Activated naive CD8-positive, alpha-beta T cell (primary cell): Measurements from ENCODE around the gene AGBL4.

Source experiments
- H3K27ac Mint-ChIP-seq: one replicate; pipeline ENCODE4 v1.8.0; 2021; ENCODE audit warnings: mixed read lengths
- H3K27me3 Mint-ChIP-seq: one replicate; pipeline ENCODE4 v1.8.0; 2021; ENCODE audit warnings: mixed read lengths
- H3K36me3 Mint-ChIP-seq: one replicate; pipeline ENCODE4 v1.8.0; 2021; ENCODE audit warnings: mixed read lengths
- H3K4me1 Mint-ChIP-seq: one replicate; pipeline ENCODE4 v1.8.0; 2021; ENCODE audit warnings: low read depth, mixed read lengths
- H3K4me3 Mint-ChIP-seq: one replicate; pipeline ENCODE4 v1.8.0; 2021; ENCODE audit warnings: mild to moderate bottlenecking, mixed read lengths
- H3K9me3 Mint-ChIP-seq: one replicate; pipeline ENCODE4 v1.8.0; 2021; ENCODE audit warnings: low read depth, mixed read lengths

Gene AGBL4

DNA sequence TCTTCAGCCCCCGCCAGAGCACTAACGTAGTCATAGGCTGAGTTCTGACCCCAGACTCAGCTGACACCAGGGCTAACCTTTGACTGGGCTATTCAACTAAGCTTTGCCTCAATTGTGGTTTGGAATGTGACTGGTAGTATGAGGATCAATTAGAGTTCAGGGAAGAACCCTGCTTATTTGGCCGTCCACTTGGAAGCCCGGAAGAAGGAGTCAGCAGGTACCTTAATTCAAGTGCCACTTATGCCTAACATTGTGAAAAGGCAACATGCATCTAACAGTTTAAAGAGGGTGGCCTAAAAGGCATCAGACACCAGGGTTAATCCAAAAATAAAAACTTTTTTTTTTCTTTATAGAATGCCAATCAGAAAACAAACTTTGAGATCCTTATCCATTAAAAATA lies 1339.4 kb downstream of the AGBL4 start:
- Mint-ChIP-seq H3K9me3 (no peaks in the 10 kb centered on the region), H3K36me3 (no peaks in the 10 kb centered on the region), H3K27me3 (no peaks in the 10 kb centered on the region), H3K27ac (no peak overlapping the region), H3K4me3 (no peak overlapping the region), H3K4me1 (no peaks in the 10 kb centered on the region)

- no peaks in the 10 kb centered on the region for H3K36me3 Mint-ChIP-seq
- H3K9me3 Mint-ChIP-seq = no peaks in the 10 kb centered on the region
- no peaks in the 10 kb centered on the region for H3K27me3 Mint-ChIP-seq
- no peaks in the 10 kb centered on the region for H3K4me1 Mint-ChIP-seq
- H3K4me3 Mint-ChIP-seq = no peak overlapping the region
- no peak overlapping the region for H3K27ac Mint-ChIP-seq
These were observed 1339.9 kb downstream of the AGBL4 start for GRCh38 chr1:48683839-48684238.

GRCh38 chr1:48681476-48682305 lies 1342.1 kb downstream of the AGBL4 start:
- Mint-ChIP-seq H3K4me1 (no peaks in the 10 kb centered on the region), H3K27ac (no peak overlapping the region), H3K4me3 (no peak overlapping the region), H3K9me3 (no peaks in the 10 kb centered on the region), H3K27me3 (peaks cover 2% of the 10 kb centered on the region), H3K36me3 (no peaks in the 10 kb centered on the region)

GRCh38 chr1:48680411-48681035 lies 1343.2 kb downstream of the AGBL4 start:
- Mint-ChIP-seq H3K9me3 (no peaks in the 10 kb centered on the region), H3K4me1 (no peaks in the 10 kb centered on the region), H3K4me3 (no peak overlapping the region), H3K27me3 (peaks cover 2% of the 10 kb centered on the region), H3K36me3 (no peaks in the 10 kb centered on the region), H3K27ac (no peak overlapping the region)

- H3K36me3 Mint-ChIP-seq = no peaks in the 10 kb centered on the region
- H3K9me3 Mint-ChIP-seq = no peaks in the 10 kb centered on the region
- no peaks in the 10 kb centered on the region for H3K4me1 Mint-ChIP-seq
- peaks cover 5% of the 10 kb centered on the region for H3K27me3 Mint-ChIP-seq
- H3K4me3 Mint-ChIP-seq = no peak overlapping the region
- H3K27ac Mint-ChIP-seq = no peak overlapping the region
These were observed 1343.9 kb downstream of the AGBL4 start for GRCh38 chr1:48679859-48680258.

DNA sequence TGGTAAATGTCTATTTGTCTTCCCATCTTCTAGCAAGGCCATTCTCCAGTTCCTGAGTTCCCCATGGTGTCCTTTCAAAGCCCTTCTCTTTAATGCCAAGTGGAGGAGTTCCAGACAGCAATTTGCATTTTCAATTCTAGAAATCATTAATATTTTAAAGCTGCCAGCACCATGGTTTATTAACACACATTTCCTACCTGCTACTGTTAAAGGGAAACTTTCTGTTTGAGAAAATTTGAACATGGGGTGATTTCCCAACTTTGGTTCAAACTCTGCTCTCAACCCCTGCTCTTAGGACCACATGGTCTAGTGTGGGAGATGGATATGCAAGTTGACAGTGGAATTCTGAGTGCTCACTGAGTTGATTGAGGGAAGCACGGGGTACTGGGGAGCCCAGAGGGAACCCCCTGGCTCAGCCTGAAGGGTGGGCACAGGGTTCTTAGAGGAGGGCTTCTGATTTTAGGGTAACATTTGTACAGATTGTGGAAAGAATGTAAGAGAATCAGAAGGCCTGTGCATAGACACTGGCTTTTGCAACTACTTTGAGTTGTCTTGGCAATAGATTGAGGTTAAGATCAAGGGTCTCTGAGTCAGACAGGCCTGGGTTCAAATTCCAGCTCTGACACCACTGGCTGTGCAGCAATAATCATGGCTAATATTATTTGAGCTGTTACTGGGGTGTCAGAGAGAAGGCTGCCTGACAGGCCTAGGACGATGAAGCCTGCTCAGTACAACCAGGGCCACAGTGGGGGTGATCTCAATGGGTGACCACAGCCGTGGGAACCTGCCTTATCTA lies 1344.8 kb downstream of the AGBL4 start:
- H3K9me3 Mint-ChIP-seq = no peaks in the 10 kb centered on the region
- H3K36me3 Mint-ChIP-seq = no peaks in the 10 kb centered on the region
- no peak overlapping the region for H3K27ac Mint-ChIP-seq
- no peaks in the 10 kb centered on the region for H3K4me1 Mint-ChIP-seq
- peaks cover 8% of the 10 kb centered on the region for H3K27me3 Mint-ChIP-seq
- no peak overlapping the region for H3K4me3 Mint-ChIP-seq

GRCh38 chr1:48677306-48678287 lies 1346.2 kb downstream of the AGBL4 start:
- Mint-ChIP-seq H3K36me3 (no peaks in the 10 kb centered on the region), H3K4me3 (no peak overlapping the region), H3K9me3 (no peaks in the 10 kb centered on the region), H3K4me1 (no peaks in the 10 kb centered on the region), H3K27ac (no peak overlapping the region), H3K27me3 (peaks cover 9% of the 10 kb centered on the region)

DNA sequence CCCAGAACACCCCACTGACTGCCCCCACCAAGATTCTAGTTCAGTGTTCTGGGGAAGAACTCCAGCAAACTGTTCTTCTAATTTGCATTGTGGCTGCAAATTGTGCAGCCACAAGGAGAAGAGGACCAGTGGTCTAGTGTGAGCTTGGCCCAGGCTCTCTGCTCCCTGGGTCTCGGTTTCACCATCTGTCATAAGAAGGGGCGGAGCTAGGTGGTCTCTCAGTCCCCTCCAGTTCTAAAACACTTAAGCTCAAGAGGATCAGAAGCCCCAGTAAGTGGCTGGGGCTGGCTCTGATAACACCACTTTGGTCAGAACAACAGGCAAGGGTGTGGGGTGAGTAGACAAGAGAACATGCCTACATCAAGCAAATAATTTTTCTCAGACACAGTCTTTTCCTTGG lies 1346.9 kb downstream of the AGBL4 start:
- Mint-ChIP-seq H3K4me1 (no peaks in the 10 kb centered on the region), H3K36me3 (no peaks in the 10 kb centered on the region), H3K4me3 (no peak overlapping the region), H3K27ac (no peak overlapping the region), H3K9me3 (no peaks in the 10 kb centered on the region), H3K27me3 (peaks cover 11% of the 10 kb centered on the region)

- H3K27me3 Mint-ChIP-seq = peaks cover 11% of the 10 kb centered on the region
- no peaks in the 10 kb centered on the region for H3K4me1 Mint-ChIP-seq
- no peak overlapping the region for H3K4me3 Mint-ChIP-seq
- no peaks in the 10 kb centered on the region for H3K9me3 Mint-ChIP-seq
- H3K36me3 Mint-ChIP-seq = no peaks in the 10 kb centered on the region
- no peak overlapping the region for H3K27ac Mint-ChIP-seq
These were observed 1347.4 kb downstream of the AGBL4 start for GRCh38 chr1:48676376-48676775.

GRCh38 chr1:48675251-48675650 lies 1348.5 kb downstream of the AGBL4 start:
- Mint-ChIP-seq H3K27ac (no peak overlapping the region), H3K4me1 (no peaks in the 10 kb centered on the region), H3K36me3 (no peaks in the 10 kb centered on the region), H3K9me3 (no peaks in the 10 kb centered on the region), H3K27me3 (peaks cover 11% of the 10 kb centered on the region), H3K4me3 (no peak overlapping the region)

GRCh38 chr1:48674641-48675040 lies 1349.1 kb downstream of the AGBL4 start:
- Mint-ChIP-seq H3K27ac (no peak overlapping the region), H3K4me1 (no peaks in the 10 kb centered on the region), H3K36me3 (no peaks in the 10 kb centered on the region), H3K4me3 (no peak overlapping the region), H3K9me3 (no peaks in the 10 kb centered on the region), H3K27me3 (peaks cover 13% of the 10 kb centered on the region)

DNA sequence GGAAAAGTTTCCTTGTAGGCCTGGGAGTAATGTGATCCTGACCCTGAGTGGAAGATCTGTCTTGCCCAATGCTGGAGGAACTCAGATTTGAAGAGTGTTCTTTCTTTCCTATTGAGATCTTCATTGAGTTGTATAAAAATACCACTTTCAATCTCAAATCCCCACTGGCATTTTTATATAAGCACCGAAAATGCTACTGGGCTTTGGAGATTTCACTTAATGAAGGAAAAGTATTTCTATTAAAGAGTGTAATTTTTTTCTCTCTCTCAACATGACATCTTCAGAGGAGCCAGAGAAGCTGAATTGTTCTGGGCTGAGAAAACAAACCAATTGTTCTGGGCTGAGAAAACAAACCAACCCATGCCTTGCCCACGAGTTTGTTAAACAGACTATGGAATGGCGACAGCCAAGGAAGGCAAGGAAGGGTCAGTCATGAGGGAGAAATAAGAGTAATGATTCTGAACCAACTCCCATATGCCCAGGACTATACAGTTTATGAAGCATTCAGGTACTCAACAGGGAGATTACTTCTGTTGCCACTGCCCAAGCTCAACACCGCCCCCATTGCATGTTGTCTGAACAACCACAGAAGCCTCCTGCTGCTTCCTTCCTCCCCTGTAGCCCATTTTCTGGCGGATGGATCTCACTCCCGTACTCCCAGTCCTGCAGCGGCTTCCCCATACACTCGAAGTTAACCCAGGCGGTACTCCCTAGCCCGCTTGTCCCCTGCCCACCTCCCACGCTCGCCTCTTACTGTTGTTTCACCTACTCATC lies 1350.2 kb downstream of the AGBL4 start:
- Mint-ChIP-seq H3K27me3 (peaks cover 16% of the 10 kb centered on the region), H3K4me1 (no peaks in the 10 kb centered on the region), H3K27ac (no peak overlapping the region), H3K36me3 (no peaks in the 10 kb centered on the region), H3K4me3 (no peak overlapping the region), H3K9me3 (no peaks in the 10 kb centered on the region)

GRCh38 chr1:48671578-48671977 lies 1352.2 kb downstream of the AGBL4 start:
- no peak overlapping the region for H3K4me3 Mint-ChIP-seq
- no peaks in the 10 kb centered on the region for H3K9me3 Mint-ChIP-seq
- H3K4me1 Mint-ChIP-seq = no peaks in the 10 kb centered on the region
- no peaks in the 10 kb centered on the region for H3K36me3 Mint-ChIP-seq
- H3K27me3 Mint-ChIP-seq = peaks cover 15% of the 10 kb centered on the region
- no peak overlapping the region for H3K27ac Mint-ChIP-seq
